HG02943 (cell line): ENCODE data around the gene IL17REL.

Experiments
- ATAC-seq: cut with Tn5 transposase; IDR thresholded peaks from one replicate; pipeline ENCODE4 v1.9.1; 2021; ENCODE audit warnings: mild to moderate bottlenecking, low read depth, moderate library complexity; ENCODE audit not compliant: unreplicated experiment

Gene IL17REL

DNA sequence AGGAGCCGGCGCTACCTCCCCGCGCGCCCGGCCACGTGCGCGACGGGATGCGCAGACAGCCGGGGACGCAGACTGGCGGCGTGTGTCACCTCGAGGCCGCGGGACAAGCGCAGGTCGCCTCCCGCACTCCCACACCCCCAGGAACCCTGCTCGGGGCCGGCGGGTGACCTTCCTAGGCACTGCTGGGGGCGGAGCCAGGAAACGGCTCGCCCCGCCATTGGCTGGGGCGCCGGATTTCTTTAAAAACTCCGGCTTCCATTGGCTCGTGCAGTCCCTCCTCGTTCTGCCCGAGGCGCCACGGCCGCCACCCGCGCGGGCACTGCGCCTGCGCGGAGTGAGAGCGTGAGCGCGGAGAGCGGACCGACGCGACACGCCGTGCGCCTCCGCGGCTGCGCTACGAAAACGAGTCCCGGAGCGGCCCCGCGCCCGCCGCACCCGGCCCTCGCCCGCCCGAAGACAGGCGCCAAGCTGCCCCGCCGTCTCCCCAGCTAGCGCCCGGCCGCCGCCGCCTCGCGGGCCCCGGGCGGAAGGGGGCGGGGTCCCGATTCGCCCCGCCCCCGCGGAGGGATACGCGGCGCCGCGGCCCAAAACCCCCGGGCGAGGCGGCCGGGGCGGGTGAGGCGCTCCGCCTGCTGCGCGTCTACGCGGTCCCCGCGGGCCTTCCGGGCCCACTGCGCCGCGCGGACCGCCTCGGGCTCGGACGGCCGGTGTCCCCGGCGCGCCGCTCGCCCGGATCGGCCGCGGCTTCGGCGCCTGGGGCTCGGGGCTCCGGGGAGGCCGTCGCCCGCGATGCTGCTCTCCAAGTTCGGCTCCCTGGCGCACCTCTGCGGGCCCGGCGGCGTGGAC is 52.2 kb downstream of the IL17REL start, which contains the start of gene PIM3:
Gene PIM3 (plus strand): TSS at position 614 of the 846 bp plus-strand sequence. CDS start 176 bp downstream, at position 790.
- peak; percentile 55 for ATAC-seq

DNA sequence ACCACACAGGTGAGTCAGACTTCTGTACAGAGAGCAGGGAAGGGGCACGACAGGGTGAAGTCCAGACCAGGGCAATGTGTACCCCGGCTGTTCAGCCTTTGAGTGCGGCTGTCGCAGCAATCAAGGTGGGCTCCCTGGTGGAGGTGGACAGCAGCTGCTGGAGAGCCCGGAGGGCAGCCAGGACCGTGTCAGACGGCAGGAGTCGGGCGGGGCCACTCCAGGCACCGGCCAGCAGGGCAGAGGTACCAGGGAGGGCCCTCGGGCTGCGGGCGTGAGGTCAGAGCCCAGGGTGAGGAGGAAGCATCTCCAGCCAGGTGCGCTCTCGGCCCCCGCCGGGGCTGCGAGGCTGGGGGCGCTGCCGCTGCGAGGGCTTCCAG is 52.8 kb downstream of the IL17REL start:
- ATAC-seq = peak; percentile 8

DNA sequence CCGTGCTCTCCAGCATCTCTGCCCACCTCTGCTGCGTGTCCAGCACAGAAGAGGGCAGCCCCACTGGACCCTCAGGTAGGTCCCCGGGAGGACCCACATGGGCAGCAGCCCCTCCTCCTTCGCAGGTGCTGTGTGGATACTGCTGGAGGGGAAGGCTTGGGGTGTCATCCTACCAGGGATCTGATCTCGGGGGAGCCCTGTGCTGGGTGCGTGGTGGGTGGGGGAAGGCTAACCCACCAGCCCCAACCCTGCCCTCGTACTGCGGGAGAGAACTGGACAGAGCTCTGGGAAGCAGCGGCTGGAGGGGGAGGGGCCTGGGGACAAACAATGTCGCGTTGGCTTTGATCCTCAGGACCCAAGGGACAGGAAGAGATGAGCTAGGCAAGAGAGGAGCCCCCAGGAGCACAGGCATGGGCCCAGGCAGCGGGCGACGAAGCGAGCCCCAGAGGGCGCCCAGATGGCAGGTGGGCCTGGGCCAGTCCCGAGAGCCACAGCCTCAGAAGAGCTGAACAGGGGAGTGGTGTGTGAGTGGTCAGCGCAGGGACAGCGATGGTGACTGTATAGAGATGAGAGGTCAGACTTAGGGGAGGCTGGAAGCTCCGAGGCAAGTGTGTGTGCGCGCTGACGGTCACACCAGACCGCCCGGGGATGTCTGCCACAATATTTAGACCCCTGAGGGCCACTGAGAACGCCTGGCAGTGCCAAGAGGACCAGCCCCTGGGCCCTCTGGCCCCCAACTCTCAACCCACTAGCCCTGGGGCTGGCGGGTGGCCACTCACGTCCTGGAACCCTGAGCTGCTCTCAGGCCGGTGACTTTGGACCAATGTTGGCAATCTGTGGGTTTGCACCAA is 53.4 kb downstream of the IL17REL start:
- ATAC-seq = no peak

DNA sequence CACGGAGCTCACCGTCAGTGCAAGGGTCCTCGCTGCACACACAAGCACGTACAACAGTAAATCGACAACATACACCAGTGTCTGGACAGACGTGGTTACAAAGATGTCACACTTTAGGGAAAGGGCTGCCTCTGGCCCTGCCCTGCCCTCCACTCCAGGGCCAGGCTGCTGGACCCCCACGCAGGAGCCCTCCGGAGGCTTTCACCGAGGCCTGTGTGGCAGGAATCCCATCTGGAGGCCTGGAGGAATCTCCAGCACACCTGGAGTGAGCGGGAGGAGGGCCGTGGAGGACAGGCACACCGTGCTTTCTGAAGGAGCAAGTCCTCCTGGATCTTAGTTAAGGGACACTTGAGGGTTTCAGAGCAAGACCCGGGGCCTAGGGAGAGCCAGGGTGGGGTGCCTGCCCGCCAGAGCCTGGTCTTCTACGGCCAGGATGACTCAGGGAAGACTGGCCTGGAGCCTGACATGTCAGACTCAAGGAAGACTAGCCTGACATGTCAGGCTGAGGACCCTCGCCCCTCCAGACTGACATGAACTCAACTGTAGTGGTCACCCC is 54.1 kb downstream of the IL17REL start:
- no peak for ATAC-seq

DNA sequence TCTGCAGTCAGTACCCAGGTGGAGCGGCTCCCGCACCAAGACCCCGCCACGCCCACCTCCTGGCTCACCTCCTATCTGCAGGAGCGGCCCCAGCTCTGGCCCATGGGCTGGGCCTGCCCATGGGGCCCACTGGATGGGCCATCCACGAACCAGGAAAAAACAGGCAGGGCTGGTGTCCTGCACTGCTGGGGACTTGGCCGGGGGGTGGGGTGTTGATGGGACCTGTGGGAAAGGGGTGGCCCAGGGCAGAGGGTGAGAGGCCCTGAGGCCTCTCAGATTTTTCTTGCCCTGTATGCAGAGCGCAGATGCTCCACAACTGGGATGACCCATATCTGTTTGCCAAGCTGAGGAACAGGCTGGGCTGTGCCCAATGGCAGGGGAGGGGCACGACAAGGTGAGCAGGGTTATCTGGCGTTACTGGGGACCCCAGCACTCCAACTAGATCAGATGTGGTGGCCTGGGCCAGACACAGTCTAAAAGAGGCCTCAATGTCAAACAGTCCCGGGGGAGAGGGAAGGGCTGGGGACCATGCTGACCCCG is 54.7 kb downstream of the IL17REL start:
- ATAC-seq = no peak

DNA sequence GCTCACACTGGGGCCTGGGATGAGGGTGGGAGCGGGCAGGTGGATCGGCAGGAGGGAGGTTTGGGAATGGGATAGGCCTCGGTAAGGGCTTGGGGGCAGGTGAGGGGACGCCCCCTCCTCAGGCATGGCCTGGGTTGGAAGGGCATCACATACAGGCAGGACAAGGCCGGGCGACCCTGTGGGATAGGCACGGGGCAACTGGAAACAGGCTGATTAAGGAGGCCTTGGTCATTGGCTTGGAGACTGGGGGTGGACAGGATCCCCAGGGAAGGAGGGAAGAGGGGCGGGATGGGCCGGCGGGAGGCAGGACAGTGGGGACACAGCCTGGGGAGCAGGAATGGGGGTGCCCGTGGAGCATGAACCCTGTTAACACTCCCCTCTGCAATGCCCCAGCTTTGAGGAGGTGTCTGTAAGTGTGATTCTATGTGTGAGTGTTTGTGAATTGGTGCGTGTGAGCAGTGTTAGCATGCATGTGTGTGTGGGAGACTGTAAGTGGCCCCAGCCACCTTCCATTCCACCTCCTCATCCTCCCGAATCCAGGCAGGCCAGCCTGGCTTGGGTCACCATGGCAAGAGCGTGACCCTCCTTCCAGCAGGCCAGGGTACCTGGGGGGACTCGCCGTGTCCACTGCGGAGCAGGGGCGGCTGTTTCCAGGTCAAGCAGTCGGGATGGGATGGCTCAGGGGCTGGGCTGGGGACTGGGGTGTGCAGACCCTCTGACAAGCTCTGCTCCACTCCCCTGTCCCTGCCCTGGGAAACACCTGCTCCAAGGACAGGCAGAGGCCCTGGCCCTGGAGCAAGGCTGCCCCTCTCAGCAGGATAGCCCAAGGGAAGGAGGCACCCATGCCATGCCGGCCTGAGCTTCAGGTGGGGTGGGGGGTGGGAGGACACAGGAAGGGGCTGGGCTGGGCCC is 55.4 kb downstream of the IL17REL start:
- ATAC-seq = no peak

- ATAC-seq = no peak
These were observed 56.2 kb downstream of the IL17REL start for GRCh38 chr22:49956418-49956770.

DNA sequence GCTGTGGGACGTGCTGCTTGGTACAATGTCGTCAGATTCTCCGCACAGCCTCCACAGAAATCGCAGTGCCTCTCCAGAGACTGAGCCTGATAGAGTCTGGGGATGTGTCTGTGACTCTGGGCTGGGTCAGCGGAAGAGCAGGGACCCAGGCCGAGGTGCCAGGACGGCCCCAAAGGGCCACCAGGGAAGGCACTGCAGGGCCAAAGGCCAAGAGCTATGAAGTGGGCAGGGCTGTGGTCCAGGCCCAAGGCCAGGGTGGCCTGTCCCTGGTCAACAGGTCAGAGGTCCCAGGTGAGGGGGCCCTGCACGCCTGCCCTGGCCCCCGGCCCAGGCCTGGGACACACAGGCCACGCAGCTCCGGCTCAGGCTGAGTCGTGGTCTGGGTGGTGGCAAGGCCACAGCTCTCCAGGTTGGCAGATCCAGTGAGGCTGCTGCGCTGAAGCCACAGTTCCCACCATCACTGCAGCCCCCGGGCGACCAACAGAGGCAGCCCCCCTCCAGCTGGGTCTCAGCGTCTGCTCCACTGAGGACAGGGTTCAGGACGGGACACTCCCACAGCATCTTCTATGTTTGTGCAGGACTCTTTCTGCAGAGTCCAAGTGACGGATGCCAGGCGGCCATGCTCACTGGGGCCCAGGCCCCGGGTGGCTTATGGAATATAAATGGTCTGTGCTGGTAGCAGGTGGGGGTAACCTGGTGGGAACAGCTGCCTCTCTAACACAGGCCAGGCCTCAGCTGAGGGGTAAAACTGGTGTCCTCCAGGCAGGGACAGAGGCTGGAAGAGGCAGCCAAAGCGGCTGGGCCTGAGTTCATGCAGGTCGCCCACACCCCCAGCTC is 56.8 kb downstream of the IL17REL start:
- ATAC-seq = no peak

- no peak for ATAC-seq
These were observed 57.5 kb downstream of the IL17REL start for GRCh38 chr22:49954991-49955580.

DNA sequence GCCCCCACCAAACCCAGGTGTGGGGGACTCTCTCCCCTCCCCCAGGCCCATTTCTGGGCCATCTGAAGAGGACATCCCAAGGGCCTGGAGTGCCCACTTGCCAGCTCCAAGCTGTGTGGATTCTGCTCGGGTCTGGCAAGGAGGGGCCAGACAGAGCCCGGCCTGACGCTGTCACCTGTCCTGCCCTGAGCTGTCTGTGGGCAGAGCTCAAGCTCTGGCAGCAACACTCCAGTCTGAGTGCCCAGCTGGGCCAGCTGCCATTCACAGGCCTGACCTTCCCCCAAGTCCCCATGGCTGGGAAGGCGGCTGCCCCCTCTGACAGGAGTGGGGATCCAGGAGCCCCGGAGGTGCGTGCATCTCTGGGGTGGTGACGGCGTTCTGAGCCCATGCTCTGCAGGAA is 58.2 kb downstream of the IL17REL start:
- no peak for ATAC-seq

DNA sequence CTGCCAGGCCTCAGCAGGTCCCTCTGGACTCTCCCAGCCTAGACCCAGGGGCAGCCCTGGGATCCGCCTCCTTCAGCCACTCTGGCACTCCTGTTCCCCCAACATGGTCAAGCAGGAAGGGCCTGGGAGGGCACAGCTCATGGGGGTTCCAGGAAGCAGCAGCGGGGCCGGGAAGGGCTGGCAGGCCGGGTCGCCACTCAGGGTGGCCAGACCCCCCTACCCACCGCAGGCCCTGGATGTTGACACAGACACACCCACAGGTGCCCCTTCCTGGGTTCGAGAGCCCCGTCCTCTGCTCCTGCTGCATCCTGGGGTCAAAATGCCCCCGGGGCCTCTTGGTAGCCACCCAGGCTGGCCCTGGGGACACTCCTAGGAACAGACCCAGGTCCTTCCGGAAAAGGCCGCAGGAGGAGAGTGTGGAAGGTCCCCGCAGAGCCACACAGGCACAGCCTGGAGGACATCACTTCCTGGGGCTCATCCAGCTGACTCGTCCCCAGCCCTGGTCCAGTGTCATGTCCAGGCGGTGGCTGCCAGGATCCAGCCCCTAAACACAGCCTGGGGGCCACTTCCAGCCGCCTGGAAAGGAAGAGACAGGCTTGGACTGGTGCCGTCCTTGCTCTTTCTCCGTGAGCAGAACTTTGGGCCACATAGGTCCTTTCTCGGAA is 58.8 kb downstream of the IL17REL start:
- no peak for ATAC-seq

GRCh38 chr22:49953027-49953679 is 59.4 kb downstream of the IL17REL start:
- no peak for ATAC-seq

GRCh38 chr22:49951986-49952896 is 60.3 kb downstream of the IL17REL start:
- ATAC-seq = no peak

GRCh38 chr22:49951678-49951985 is 60.9 kb downstream of the IL17REL start:
- ATAC-seq = no peak

- ATAC-seq = no peak
These were observed 61.4 kb downstream of the IL17REL start for GRCh38 chr22:49951000-49951677.

DNA sequence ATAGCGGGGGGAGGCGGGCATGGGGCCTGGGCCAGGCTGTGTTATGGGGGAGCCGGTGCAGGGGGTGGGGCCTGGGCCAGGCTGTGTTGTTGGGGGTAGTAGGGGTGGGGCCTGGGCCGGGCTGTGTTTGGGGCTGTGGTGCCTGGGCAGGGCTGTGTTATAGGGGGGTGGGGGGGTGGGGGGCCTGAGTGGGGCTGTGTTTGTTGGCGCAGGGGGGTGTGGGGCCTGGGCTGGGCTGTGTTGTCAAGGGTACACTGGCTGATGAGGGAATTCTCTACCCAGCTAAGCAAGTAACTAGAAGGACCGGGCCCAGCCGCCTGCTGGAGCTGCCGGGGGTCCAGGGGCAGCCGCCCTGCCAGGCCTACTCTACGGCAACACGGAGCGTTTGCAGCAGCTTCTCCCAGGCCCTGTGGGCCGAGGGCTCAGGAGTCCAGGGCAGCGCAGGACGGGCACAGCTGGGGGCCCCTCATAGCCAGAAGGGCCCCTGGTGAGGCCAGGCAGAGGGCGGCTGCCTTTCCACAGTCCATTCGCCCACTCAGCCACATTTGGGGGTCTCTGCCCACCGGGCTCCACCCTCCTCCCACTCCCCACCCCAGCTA is 62.1 kb downstream of the IL17REL start:
- ATAC-seq = no peak
